ENCODE data around the gene TDP2.

DNA sequence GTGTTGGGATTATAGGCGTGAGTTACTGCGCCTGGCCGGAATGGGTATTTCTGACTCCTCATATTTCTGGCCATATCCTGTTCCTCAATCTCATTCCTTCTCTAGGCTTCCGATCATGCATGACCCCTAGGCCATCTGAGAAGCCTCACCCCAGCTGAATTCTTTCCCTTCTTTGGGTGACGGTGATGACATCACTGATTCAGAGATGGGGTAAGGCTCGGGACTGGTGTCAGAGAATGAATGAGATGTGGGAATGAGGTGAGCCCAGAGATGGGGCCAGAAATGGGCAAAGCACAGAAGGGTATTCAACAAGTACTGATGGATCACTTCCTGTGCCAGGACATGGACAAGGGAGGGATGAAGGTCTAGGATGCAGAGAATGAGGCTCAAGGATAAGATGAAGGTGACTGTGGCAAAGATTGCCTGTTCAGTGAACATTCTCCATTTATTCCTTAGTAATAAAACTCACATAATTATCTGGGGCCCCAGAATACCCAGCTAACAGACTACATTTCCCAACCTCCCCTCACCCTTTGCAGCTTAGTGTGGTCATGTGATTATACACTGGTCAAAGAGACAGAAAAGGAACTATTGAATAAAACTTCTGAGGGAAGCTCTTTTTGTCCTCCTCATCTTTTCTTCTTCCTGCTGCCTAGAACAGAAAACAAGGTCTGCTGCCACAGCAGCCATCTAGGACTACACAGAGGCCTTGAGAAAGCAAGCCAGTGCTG is 60.3 kb downstream of the TDP2 start:
- TF ChIP-seq, protein P1, sequence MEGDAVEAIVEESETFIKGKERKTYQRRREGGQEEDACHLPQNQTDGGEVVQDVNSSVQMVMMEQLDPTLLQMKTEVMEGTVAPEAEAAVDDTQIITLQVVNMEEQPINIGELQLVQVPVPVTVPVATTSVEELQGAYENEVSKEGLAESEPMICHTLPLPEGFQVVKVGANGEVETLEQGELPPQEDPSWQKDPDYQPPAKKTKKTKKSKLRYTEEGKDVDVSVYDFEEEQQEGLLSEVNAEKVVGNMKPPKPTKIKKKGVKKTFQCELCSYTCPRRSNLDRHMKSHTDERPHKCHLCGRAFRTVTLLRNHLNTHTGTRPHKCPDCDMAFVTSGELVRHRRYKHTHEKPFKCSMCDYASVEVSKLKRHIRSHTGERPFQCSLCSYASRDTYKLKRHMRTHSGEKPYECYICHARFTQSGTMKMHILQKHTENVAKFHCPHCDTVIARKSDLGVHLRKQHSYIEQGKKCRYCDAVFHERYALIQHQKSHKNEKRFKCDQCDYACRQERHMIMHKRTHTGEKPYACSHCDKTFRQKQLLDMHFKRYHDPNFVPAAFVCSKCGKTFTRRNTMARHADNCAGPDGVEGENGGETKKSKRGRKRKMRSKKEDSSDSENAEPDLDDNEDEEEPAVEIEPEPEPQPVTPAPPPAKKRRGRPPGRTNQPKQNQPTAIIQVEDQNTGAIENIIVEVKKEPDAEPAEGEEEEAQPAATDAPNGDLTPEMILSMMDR (IDR thresholded peaks at IDR 0.05) = no peak
- no peak for TF ChIP-seq POLR2A (IDR thresholded peaks at IDR 0.05)
